ENCODE results near the gene MBD2. TPM values are rescaled to one million over a fixed set of nuclear protein-coding genes. Genes with fewer than 3 reads are reported as not detected.

MBD2 gene
- total RNA-seq, 6 donors from 2014 or later, result 28.7 to 106 (median 52.8) TPM

- Histone ChIP-seq H3K4me1 (no peaks in the 10 kb centered on the region), H3K27me3 (no peaks in the 10 kb centered on the region), H3K36me3 (no peaks in the 10 kb centered on the region), H3K27ac (no peak overlapping the region), H3K4me3 (no peak overlapping the region), H3K9me3 (no peaks in the 10 kb centered on the region)
- ATAC-seq (ENCODE audit: low FRiP score in 2 of 2), result no peak
- TF ChIP-seq EP300 (IDR thresholded peaks at IDR 0.05) (no peak), POLR2A (IDR thresholded peaks at IDR 0.05) (no peak), CTCF (IDR thresholded peaks at IDR 0.05) (no peak), POLR2AphosphoS5 (IDR thresholded peaks at IDR 0.05) (no peak)
- 69 to 80% methylated on average over 9 of the region's 9 CpGs for WGBS, 2 donors
- DNase-seq, result no peak
Observed at GRCh38 chr18:54117853-54118773, 106.4 kb downstream of the MBD2 start.

GRCh38 chr18:54116541-54117257 is 107.8 kb downstream of the MBD2 start:
- no peak overlapping the region for H3K27ac ChIP-seq
- WGBS, 2 donors, result 64 to 69% methylated on average over 3 of the region's 3 CpGs
- TF ChIP-seq EP300 (IDR thresholded peaks at IDR 0.05) (no peak), POLR2AphosphoS5 (IDR thresholded peaks at IDR 0.05) (no peak), POLR2A (IDR thresholded peaks at IDR 0.05) (no peak), CTCF (IDR thresholded peaks at IDR 0.05) (no peak)
- ATAC-seq (ENCODE audit: low FRiP score in 2 of 2), result no peak
- DNase-seq, result no peak
- H3K4me3 ChIP-seq, result no peak overlapping the region
- H3K36me3 ChIP-seq, result no peaks in the 10 kb centered on the region
- no peaks in the 10 kb centered on the region for H3K9me3 ChIP-seq
- no peaks in the 10 kb centered on the region for H3K27me3 ChIP-seq
- no peaks in the 10 kb centered on the region for H3K4me1 ChIP-seq

GRCh38 chr18:54112356-54112755 is 112.1 kb downstream of the MBD2 start:
- ATAC-seq (ENCODE audit: low FRiP score in 2 of 2) (no peak), DNase-seq (no peak)
- no peak for TF ChIP-seq POLR2A (IDR thresholded peaks at IDR 0.05)
- TF ChIP-seq CTCF (IDR thresholded peaks at IDR 0.05), result no peak
- no peak for TF ChIP-seq EP300 (IDR thresholded peaks at IDR 0.05)
- no peak for TF ChIP-seq POLR2AphosphoS5 (IDR thresholded peaks at IDR 0.05)

GRCh38 chr18:54109131-54109683 is 115.3 kb downstream of the MBD2 start:
- Histone ChIP-seq H3K27me3 (no peaks in the 10 kb centered on the region), H3K36me3 (no peaks in the 10 kb centered on the region), H3K27ac (no peak overlapping the region), H3K4me3 (no peak overlapping the region), H3K9me3 (no peaks in the 10 kb centered on the region), H3K4me1 (no peaks in the 10 kb centered on the region)
- no peak for ATAC-seq (ENCODE audit: low FRiP score in 2 of 2)
- TF ChIP-seq CTCF (IDR thresholded peaks at IDR 0.05) (no peak), POLR2AphosphoS5 (IDR thresholded peaks at IDR 0.05) (no peak), EP300 (IDR thresholded peaks at IDR 0.05) (no peak), POLR2A (IDR thresholded peaks at IDR 0.05) (no peak)
- no peak for DNase-seq
- 90 to 94% methylated on average over 3 of the region's 3 CpGs for WGBS, 2 donors

More at GRCh38 chr18:54112356-54112755, 112.1 kb downstream of the MBD2 start:
- Histone ChIP-seq H3K27ac (no peak overlapping the region), H3K36me3 (no peaks in the 10 kb centered on the region), H3K4me1 (no peaks in the 10 kb centered on the region), H3K4me3 (no peak overlapping the region), H3K27me3 (no peaks in the 10 kb centered on the region), H3K9me3 (no peaks in the 10 kb centered on the region)
- 67 to 86% methylated on average over 1 of the region's 1 CpG for WGBS, 2 donors
